HFFc6 (cell line): ENCODE data around the gene ZNF507. TPM values are rescaled to one million over a fixed set of nuclear protein-coding genes. Genes with fewer than 3 reads are reported as not detected.
A peak's percentile ranks its signal among the peaks of the same experiment; 100 is the strongest.

ENCODE experiments used
- DNase-seq: peaks from one replicate; pipeline ENCODE4 v3.0.0-alpha.2; 2018
- H3K27ac Mint-ChIP-seq: 2 replicates; pipeline ENCODE4 v1.8.0; 2020; ENCODE audit warnings: mild to moderate bottlenecking, mixed read lengths
- H3K27me3 Mint-ChIP-seq: 2 replicates; pipeline ENCODE4 v1.8.0; 2021; ENCODE audit warnings: mild to moderate bottlenecking, moderate library complexity, mixed read lengths; ENCODE audit not compliant: insufficient read depth
- H3K36me3 Mint-ChIP-seq: 2 replicates; pipeline ENCODE4 v1.8.0; 2021; ENCODE audit warnings: low read depth, mixed read lengths
- H3K4me1 Mint-ChIP-seq: 2 replicates; pipeline ENCODE4 v1.8.0; 2020; ENCODE audit warnings: low read depth, mixed read lengths
- H3K4me3 Mint-ChIP-seq: 2 replicates; pipeline ENCODE4 v1.8.0; 2020; ENCODE audit warnings: mild to moderate bottlenecking, moderate library complexity, mixed read lengths
- H3K9me3 Mint-ChIP-seq: 2 replicates; pipeline ENCODE4 v1.8.0; 2020; ENCODE audit warnings: mild to moderate bottlenecking, mixed read lengths
- CTCF ChIP-seq: fragments of 200-600 bp; sonication (generic); IDR thresholded peaks from 2 replicates; pipeline ENCODE4 v1.5.0; 2021; ENCODE audit warnings: antibody characterized with exemption, mild to moderate bottlenecking
- total RNA-seq, 6 experiments: library from RNA; stranded (reverse); fragmentation: NEBNext Ultra II Directional; extraction: Animal tissue kit (Norgen Biotek cat#: 25700); gene quantifications; 2 replicates in 1 of 6; 3 replicates in 5 of 6; pipeline ENCODE4 v1.2.3, GENCODE V29; 2021

ZNF507 gene
- total RNA-seq, 6 experiments from 2014 or later = 13.0 to 18.3 (median 16.0) TPM

- no peak for TF ChIP-seq CTCF
- Mint-ChIP-seq H3K4me3 (no peak overlapping the region), H3K27me3 (no peaks in the 10 kb centered on the region; the same call in 1 of the 2 replicates), H3K36me3 (peaks cover 38% of the 10 kb centered on the region), H3K4me1 (peaks cover 6% of the 10 kb centered on the region; the same call in 1 of the 2 replicates), H3K9me3 (no peaks in the 10 kb centered on the region), H3K27ac (no peak overlapping the region)
- no peak for DNase-seq
Observed at GRCh38 chr19:32362318-32362691, 16.9 kb downstream of the ZNF507 start.

- H3K4me3 Mint-ChIP-seq = no peak overlapping the region
- no peaks in the 10 kb centered on the region; the same call in 1 of the 2 replicates for H3K27me3 Mint-ChIP-seq
- peaks cover 45% of the 10 kb centered on the region for H3K36me3 Mint-ChIP-seq
- no peak overlapping the region for H3K27ac Mint-ChIP-seq
- DNase-seq = no peak
- H3K9me3 Mint-ChIP-seq = no peaks in the 10 kb centered on the region
- H3K4me1 Mint-ChIP-seq = peaks cover 13% of the 10 kb centered on the region; the same call in 1 of the 2 replicates
- no peak for TF ChIP-seq CTCF
Observed at GRCh38 chr19:32363175-32363574, 17.8 kb downstream of the ZNF507 start.

GRCh38 chr19:32363632-32364031, 18.2 kb downstream of the ZNF507 start:
- TF ChIP-seq CTCF = no peak
- Mint-ChIP-seq H3K4me3 (no peak overlapping the region), H3K27ac (no peak overlapping the region), H3K4me1 (peaks cover 13% of the 10 kb centered on the region; the same call in 1 of the 2 replicates), H3K36me3 (peaks cover 49% of the 10 kb centered on the region), H3K9me3 (no peaks in the 10 kb centered on the region), H3K27me3 (no peaks in the 10 kb centered on the region; the same call in 1 of the 2 replicates)
- DNase-seq = no peak

GRCh38 chr19:32364040-32364439, 18.6 kb downstream of the ZNF507 start:
- no peak for DNase-seq
- Mint-ChIP-seq H3K27me3 (no peaks in the 10 kb centered on the region; the same call in 1 of the 2 replicates), H3K4me3 (no peak overlapping the region), H3K9me3 (no peaks in the 10 kb centered on the region), H3K36me3 (peaks cover 50% of the 10 kb centered on the region), H3K27ac (no peak overlapping the region), H3K4me1 (peaks cover 13% of the 10 kb centered on the region; the same call in 1 of the 2 replicates)
- no peak for TF ChIP-seq CTCF

- peaks cover 66% of the 10 kb centered on the region for H3K36me3 Mint-ChIP-seq
- no peak for TF ChIP-seq CTCF
Observed at GRCh38 chr19:32367063-32367462, 21.7 kb downstream of the ZNF507 start.

More at GRCh38 chr19:32367063-32367462, 21.7 kb downstream of the ZNF507 start:
- Mint-ChIP-seq H3K4me3 (no peak overlapping the region), H3K4me1 (peaks cover 22% of the 10 kb centered on the region), H3K27me3 (no peaks in the 10 kb centered on the region; the same call in 1 of the 2 replicates), H3K27ac (peak overlapping the region; percentile 9; the same call in 1 of the 2 replicates), H3K9me3 (no peaks in the 10 kb centered on the region)
- DNase-seq = no peak
